ENCODE results near the gene AGAP2. TPM values are rescaled to one million over a fixed set of nuclear protein-coding genes. Genes with fewer than 3 reads are reported as not detected.
A peak's percentile ranks its signal among the peaks of the same experiment; 100 is the strongest.

Gene AGAP2
- total RNA-seq, 1 experiment from 2014 or later = 5.3 TPM

DNA sequence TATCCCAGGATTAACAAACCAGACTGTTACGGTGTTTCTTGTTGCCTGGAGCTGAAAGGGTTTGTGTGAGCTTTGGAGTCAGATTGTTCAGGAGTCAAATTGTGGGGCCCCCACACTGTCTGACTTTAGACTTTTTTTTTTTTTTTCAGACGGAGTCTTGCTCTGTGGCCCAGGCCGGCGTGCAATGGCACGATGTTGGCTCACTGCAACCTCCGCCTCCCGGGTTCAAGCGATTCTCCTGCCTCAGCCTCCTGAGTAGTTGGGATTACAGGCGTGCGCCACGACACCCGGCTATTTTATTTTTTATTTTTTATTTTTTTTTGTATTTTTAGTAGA, 44.9 kb upstream of the AGAP2 start:
- no peak overlapping the region for H3K14ac ChIP-seq (ENCODE audit: insufficient read depth, low read length)
- H3K18ac ChIP-seq (ENCODE audit: insufficient read length, low read depth, low read length) = no peak overlapping the region
- no peaks in the 10 kb centered on the region for H3K79me1 ChIP-seq (ENCODE audit: insufficient read depth, low read depth, low read length, poor library complexity, severe bottlenecking)
- Mint-ChIP-seq H3K27ac (peak overlapping the region in 1 of 3 experiments; percentile 99; a peak in 1 of 7 replicates), H3K4me1 (peaks cover 4 to 7% of the 10 kb centered on the region in 2 experiments), H3K36me3 (ENCODE audit: insufficient read depth in 1 of 3, low read depth in 3 of 3) (peaks cover 19 to 40% (median 28%) of the 10 kb centered on the region in 3 experiments), H3K27me3 (ENCODE audit: low read depth) (no peaks in the 10 kb centered on the region), H3K4me3 (peak overlapping the region; percentile 100), H3K9me3 (peaks cover 0 to 3% of the 10 kb centered on the region in 2 experiments; a peak in 2 of 5 replicates)
- H2AK5ac ChIP-seq (ENCODE audit: insufficient read length, low read length) = no peak overlapping the region
- peaks cover 5% of the 10 kb centered on the region for H3K23me2 ChIP-seq (ENCODE audit: insufficient read length, low read depth, low read length, poor library complexity, severe bottlenecking)
- no peak overlapping the region for H3K56ac ChIP-seq (ENCODE audit: insufficient read length, low read depth, low read length)
- H3K9me3 ChIP-seq (ENCODE audit: control insufficient read depth, low read depth, low read length) = no peaks in the 10 kb centered on the region
- H2AFZ ChIP-seq (ENCODE audit: low read length) = no peak overlapping the region
- no peak overlapping the region for H2BK12ac ChIP-seq (ENCODE audit: insufficient read length, low read depth, low read length)
- H3K4me1 ChIP-seq (ENCODE audit: insufficient read depth, low read length) = no peaks in the 10 kb centered on the region
- no peak overlapping the region for H2BK120ac ChIP-seq (ENCODE audit: low read depth, low read length, poor library complexity, severe bottlenecking)
- no peak overlapping the region for H3T11ph ChIP-seq (ENCODE audit: low read length)
- no peaks in the 10 kb centered on the region; the same call in 1 of the 2 replicates for H3K79me2 ChIP-seq (ENCODE audit: insufficient read depth, low read length)
- no peak overlapping the region for H3K27ac ChIP-seq (ENCODE audit: insufficient read length, low read depth, low read length)
- H3K27me3 ChIP-seq (ENCODE audit: insufficient read depth, low read length) = no peaks in the 10 kb centered on the region
- no peak overlapping the region for H2BK15ac ChIP-seq (ENCODE audit: low read depth, low read length)
- no peak overlapping the region for H4K5ac ChIP-seq (ENCODE audit: insufficient read length, low read depth, low read length)
- H3K9ac ChIP-seq (ENCODE audit: extremely low read depth, insufficient read length, low read length) = peak overlapping the region; percentile 91
- TF ChIP-seq CTCF (conservative IDR thresholded peaks at IDR 0.05) = no peak
- no peaks in the 10 kb centered on the region for H4K20me1 ChIP-seq (ENCODE audit: control insufficient read depth, insufficient read depth, insufficient read length)
- H2BK5ac ChIP-seq (ENCODE audit: insufficient read length, low read length) = no peak overlapping the region
- H2BK20ac ChIP-seq (ENCODE audit: low read depth, low read length, poor library complexity, severe bottlenecking) = no peak overlapping the region
- H4K8ac ChIP-seq (replicated peaks; ENCODE audit: insufficient read length, low read depth, low read length) = no peak overlapping the region
- no peak for DNase-seq
- no CpG with 5 or more reads among the region's 12 CpGs for WGBS (ENCODE audit: extremely low coverage, insufficient read length, low lambda C conversion rate)
- peak overlapping the region; percentile 33 for H3K4me2 ChIP-seq (ENCODE audit: insufficient read depth, insufficient read length, low read length)
- H3K4ac ChIP-seq (ENCODE audit: low read depth, low read length) = no peak overlapping the region
- no peak overlapping the region for H3K23ac ChIP-seq (ENCODE audit: insufficient read length, low read depth, low read length)
- H4K91ac ChIP-seq (ENCODE audit: insufficient read length, low read depth, low read length) = no peak overlapping the region

Data from H9 (cell line).